ENCODE measurements around the gene KCNK10. TPM values are rescaled to one million over a fixed set of nuclear protein-coding genes. Genes with fewer than 3 reads are reported as not detected.

Gene KCNK10
- total and polyA plus RNA-seq, 2 experiments from 2014 or later, result 1.6 to 1.7 TPM

DNA sequence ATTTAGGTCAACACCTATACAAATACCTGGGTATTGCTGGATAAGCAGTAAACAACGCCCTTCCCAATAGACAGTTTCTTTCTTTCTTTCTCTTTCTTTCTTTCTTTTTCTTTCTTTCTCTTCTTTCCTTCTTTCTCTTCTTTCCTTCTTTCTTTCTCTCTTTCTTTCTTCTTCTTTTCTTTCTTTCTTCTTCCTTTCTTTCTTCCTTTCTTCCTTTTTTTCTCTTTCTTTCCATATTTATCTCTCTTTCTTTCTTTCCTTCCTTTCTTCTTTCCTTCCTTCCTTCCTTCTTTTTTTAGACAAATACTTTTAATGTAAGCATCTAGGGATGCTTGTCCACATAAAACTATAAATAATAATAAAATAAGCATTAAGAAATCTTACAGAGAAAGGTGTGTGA, 123.2 kb downstream of the KCNK10 start:
- H3K27me3 ChIP-seq, result no peaks in the 10 kb centered on the region
- H2AFZ ChIP-seq, result no peak overlapping the region
- H3K9me3 ChIP-seq (ENCODE audit: low read depth), result no peaks in the 10 kb centered on the region
- H3K79me2 ChIP-seq, result no peaks in the 10 kb centered on the region
- no peaks in the 10 kb centered on the region for H4K20me1 ChIP-seq (ENCODE audit: insufficient read depth, poor library complexity, severe bottlenecking)
- no peak overlapping the region for H3K4me2 ChIP-seq
- H3K9me2 ChIP-seq (replicated peaks; ENCODE audit: insufficient read depth), result no peaks in the 10 kb centered on the region
- no peak for TF ChIP-seq EZH2phosphoT487 (IDR thresholded peaks at IDR 0.05; ENCODE audit: low read depth, severe bottlenecking, unreplicated experiment)
- TF ChIP-seq CTCF (IDR thresholded peaks at IDR 0.05; ENCODE audit: poor library complexity), result no peak
- no peak for TF ChIP-seq EZH2 (IDR thresholded peaks at IDR 0.05; ENCODE audit: borderline replicate concordance)
- no peak for DNase-seq (ENCODE audit: low spot score)
- H3K36me3 ChIP-seq (replicated peaks; ENCODE audit: insufficient read depth, low read depth), result no peaks in the 10 kb centered on the region
- no peak overlapping the region for H3K4me3 ChIP-seq
- H3K27ac ChIP-seq, result no peak overlapping the region
- WGBS (ENCODE audit: low lambda C conversion rate, missing lambda C conversion rate), result 91% methylated on average over 1 of the region's 1 CpG
- peaks cover 15% of the 10 kb centered on the region for H3K4me1 ChIP-seq (ENCODE audit: insufficient read depth)

GRCh38 chr14:88198446-88198845, 124.6 kb downstream of the KCNK10 start:
- H3K79me2 ChIP-seq, result no peaks in the 10 kb centered on the region
- H3K27ac ChIP-seq, result no peak overlapping the region
- no peaks in the 10 kb centered on the region for H3K9me2 ChIP-seq (replicated peaks; ENCODE audit: insufficient read depth)
- TF ChIP-seq EZH2phosphoT487 (IDR thresholded peaks at IDR 0.05; ENCODE audit: low read depth, severe bottlenecking, unreplicated experiment), result no peak
- no peak for TF ChIP-seq CTCF (IDR thresholded peaks at IDR 0.05; ENCODE audit: poor library complexity)
- TF ChIP-seq EZH2 (IDR thresholded peaks at IDR 0.05; ENCODE audit: borderline replicate concordance), result no peak
- no peaks in the 10 kb centered on the region for H3K9me3 ChIP-seq (ENCODE audit: low read depth)
- H3K4me3 ChIP-seq, result no peak overlapping the region
- no peak overlapping the region for H3K4me2 ChIP-seq
- H2AFZ ChIP-seq, result no peak overlapping the region
- H4K20me1 ChIP-seq (ENCODE audit: insufficient read depth, poor library complexity, severe bottlenecking), result no peaks in the 10 kb centered on the region
- H3K4me1 ChIP-seq (ENCODE audit: insufficient read depth), result peaks cover 15% of the 10 kb centered on the region
- no peaks in the 10 kb centered on the region for H3K27me3 ChIP-seq
- WGBS (ENCODE audit: low lambda C conversion rate, missing lambda C conversion rate), result 88% methylated on average over 1 of the region's 1 CpG
- DNase-seq (ENCODE audit: low spot score), result no peak
- H3K36me3 ChIP-seq (replicated peaks; ENCODE audit: insufficient read depth, low read depth), result no peaks in the 10 kb centered on the region

DNA sequence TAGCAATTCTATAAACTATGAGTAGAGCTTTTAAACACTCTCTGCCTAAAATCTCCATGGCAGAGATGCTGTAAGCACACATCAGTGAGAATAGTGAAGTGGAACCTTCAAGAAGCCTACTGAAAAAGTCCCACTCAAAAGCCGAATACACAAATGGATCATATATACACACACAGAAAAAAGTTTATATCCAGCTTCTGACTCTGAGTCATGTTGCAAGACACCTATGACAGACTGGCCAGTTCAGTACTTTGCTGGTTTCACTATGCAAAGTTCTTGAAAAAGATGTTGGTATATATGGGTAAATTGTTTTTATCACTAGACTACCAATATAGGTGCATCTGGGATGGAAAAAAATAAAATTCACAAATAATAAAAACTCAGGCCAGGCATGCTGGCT, 126.1 kb downstream of the KCNK10 start:
- H3K4me2 ChIP-seq, result no peak overlapping the region
- H3K27me3 ChIP-seq, result no peaks in the 10 kb centered on the region
- TF ChIP-seq EZH2 (IDR thresholded peaks at IDR 0.05; ENCODE audit: borderline replicate concordance) (no peak), EZH2phosphoT487 (IDR thresholded peaks at IDR 0.05; ENCODE audit: low read depth, severe bottlenecking, unreplicated experiment) (no peak), CTCF (IDR thresholded peaks at IDR 0.05; ENCODE audit: poor library complexity) (no peak)
- H3K27ac ChIP-seq, result no peak overlapping the region
- no peaks in the 10 kb centered on the region for H3K9me2 ChIP-seq (replicated peaks; ENCODE audit: insufficient read depth)
- no peaks in the 10 kb centered on the region for H3K36me3 ChIP-seq (replicated peaks; ENCODE audit: insufficient read depth, low read depth)
- 80% methylated on average over 1 of the region's 1 CpG for WGBS (ENCODE audit: low lambda C conversion rate, missing lambda C conversion rate)
- peaks cover 13% of the 10 kb centered on the region for H3K4me1 ChIP-seq (ENCODE audit: insufficient read depth)
- no peak for DNase-seq (ENCODE audit: low spot score)
- no peaks in the 10 kb centered on the region for H4K20me1 ChIP-seq (ENCODE audit: insufficient read depth, poor library complexity, severe bottlenecking)
- no peaks in the 10 kb centered on the region for H3K9me3 ChIP-seq (ENCODE audit: low read depth)
- no peak overlapping the region for H2AFZ ChIP-seq
- no peak overlapping the region for H3K4me3 ChIP-seq
- H3K79me2 ChIP-seq, result no peaks in the 10 kb centered on the region
